Frontal cortex (tissue), 1 donor: ENCODE data around the gene OR52R1. TPM values are rescaled to one million over a fixed set of nuclear protein-coding genes. Genes with fewer than 3 reads are reported as not detected.

Experiments
- small RNA-seq: library from RNA; depleted of rRNA; stranded (forward); fragments of <200 nt; gene quantifications from one replicate; pipeline ENCODE3, GENCODE V24; 2014
- total RNA-seq: library from RNA; depleted of rRNA; stranded (reverse); fragments of >200 nt; gene quantifications from one replicate; pipeline ENCODE4 v1.2.3, GENCODE V29; 2014

OR52R1 gene
- total RNA-seq, 1 donor from 2014 or later = not detected

Small RNA genes within 50 kb of the gene (small RNA-seq; reads per million reads assigned to genes)
- gene RF00091 = not detected

Other genes with a start within 250 kb of the OR52R1 start
- gene OR52I2, start 222.6 kb downstream of the OR52R1 start, total RNA-seq = not detected
- not detected for gene OR52I1, start 210.3 kb downstream of the OR52R1 start, total RNA-seq
- gene TRIM68, start 196.1 kb downstream of the OR52R1 start, total RNA-seq = 10.2 TPM
- not detected for gene OR51D1, start 166.9 kb downstream of the OR52R1 start, total RNA-seq
- gene OR51E1, start 160.4 kb downstream of the OR52R1 start, total RNA-seq = 0.41 TPM
- under 0.01 TPM for gene OR51E2, start 106.5 kb downstream of the OR52R1 start, total RNA-seq
- gene MMP26, start 99.6 kb downstream of the OR52R1 start, total RNA-seq = not detected
- not detected for gene OR51F1, start 34.4 kb downstream of the OR52R1 start, total RNA-seq
- not detected for gene OR51F2, start 16.9 kb upstream of the OR52R1 start, total RNA-seq
- not detected for gene OR51S1, start 44.8 kb upstream of the OR52R1 start, total RNA-seq
- gene OR51T1, start 77.5 kb upstream of the OR52R1 start, total RNA-seq = not detected
- gene OR51A7, start 99.4 kb upstream of the OR52R1 start, total RNA-seq = not detected
- gene OR51G2, start 115.0 kb upstream of the OR52R1 start, total RNA-seq = not detected
- not detected for gene OR51G1, start 120.0 kb upstream of the OR52R1 start, total RNA-seq
- not detected for gene OR51A4, start 143.2 kb upstream of the OR52R1 start, total RNA-seq
- not detected for gene OR51A2, start 151.3 kb upstream of the OR52R1 start, total RNA-seq
- gene OR51L1, start 190.5 kb upstream of the OR52R1 start, total RNA-seq = not detected
- gene OR52J3, start 242.1 kb upstream of the OR52R1 start, total RNA-seq = not detected